Loucy (cell line): Measurements from ENCODE around the gene KCNJ12.

Experiments used
- CTCF ChIP-seq: fragments of 200-600 bp; sonication (generic); conservative IDR thresholded peaks from 2 replicates; pipeline ENCODE4 v1.5.1; 2014; ENCODE audit warnings: mild to moderate bottlenecking, antibody characterized with exemption, low read length
- EZH2phosphoT487 ChIP-seq: fragments of 200-600 bp; IDR thresholded peaks from 2 replicates; pipeline ENCODE4 v1.6.1; 2018; ENCODE audit warnings: antibody characterized with exemption, mild to moderate bottlenecking, moderate library complexity, borderline replicate concordance

GRCh38 chr17:21459536-21459935 is 83.4 kb downstream of the KCNJ12 start:
- TF ChIP-seq CTCF = no peak
- no peak for TF ChIP-seq EZH2phosphoT487
